Activated T-cell treated with anti-CD3 and anti-CD28 coated beads, Interleukin-2, amount 50 U/mL, for 48 hours (primary cell): Measurements from ENCODE around the gene RGS3.

Experiments
- DNase-seq, 2 experiments: peaks; one replicate each; pipeline ENCODE4 v3.0.0-alpha.2; 2020

The RGS3 gene

DNA sequence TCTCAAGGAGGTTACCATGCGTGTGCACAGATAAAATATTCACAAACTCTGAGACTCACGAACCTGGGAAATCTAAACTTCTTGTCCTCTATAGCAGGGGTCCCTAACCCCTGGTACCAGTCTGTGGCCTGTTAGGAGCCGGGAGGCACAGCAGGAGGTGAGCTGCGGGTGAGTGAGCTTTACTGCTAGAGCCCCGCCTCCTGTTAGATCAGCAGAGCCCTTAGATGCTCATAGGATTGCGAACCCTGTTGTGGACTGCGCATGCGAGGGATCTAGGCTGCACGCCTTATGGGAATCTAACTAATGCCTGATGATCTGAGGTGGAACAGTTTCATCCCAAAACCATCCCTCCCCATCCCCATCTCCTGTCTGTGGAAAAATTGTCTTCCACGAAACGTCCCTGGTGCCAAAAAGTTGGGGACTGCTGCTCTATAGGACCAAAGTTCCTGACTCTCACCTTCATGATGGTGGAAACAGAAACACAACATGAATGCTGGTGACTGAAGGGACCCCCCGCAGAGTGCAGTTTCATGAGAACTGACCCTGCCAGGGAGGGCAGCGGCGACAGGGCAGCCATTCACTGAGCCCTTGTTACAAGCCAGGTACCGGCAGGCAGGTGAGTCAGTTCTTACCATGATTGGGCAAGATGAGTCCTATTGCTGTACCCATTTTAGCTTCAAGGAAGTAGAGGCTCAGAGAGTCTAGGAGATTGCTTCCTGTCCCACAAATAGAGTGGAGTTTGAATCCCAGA lies 181.9 kb downstream of the RGS3 start:
- DNase-seq = no peak

DNA sequence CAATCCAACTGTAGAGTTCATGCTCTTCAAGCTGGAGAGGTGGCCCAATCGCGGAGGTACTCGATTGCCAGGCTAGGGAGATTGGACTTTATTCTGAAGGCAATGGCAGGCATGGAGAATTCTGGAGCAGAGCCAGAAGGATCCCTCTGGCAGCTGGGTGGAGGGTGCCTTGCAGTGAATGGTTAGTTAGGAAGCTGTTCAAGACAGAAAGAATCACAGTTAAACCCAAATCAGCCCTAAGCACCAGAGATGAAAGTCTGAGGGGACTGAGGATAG lies 182.4 kb downstream of the RGS3 start:
- DNase-seq = no peak

DNA sequence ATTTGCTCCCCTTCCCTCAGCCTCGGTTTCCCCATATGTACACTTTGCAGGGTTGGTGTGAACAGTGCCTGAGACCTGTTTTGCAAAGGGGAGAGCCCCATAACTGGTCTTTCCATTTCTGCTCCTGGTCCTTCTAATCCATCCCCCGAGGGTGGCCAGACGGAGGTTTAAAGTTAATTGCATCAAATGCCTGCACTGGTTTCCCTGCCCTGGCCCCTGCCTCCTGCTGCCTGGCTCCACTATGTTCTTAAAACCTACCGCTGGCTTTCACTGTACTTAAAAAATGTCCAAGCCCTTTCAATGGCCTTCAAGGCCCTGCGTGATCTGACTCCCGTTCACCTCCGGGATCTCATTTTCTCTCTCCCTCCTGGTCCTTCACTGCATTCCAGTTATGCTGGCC lies 183.0 kb downstream of the RGS3 start:
- no peak for DNase-seq
